ENCODE results near the gene JMJD6.

The JMJD6 gene

GRCh38 chr17:76676629-76677028 is 49.8 kb downstream of the JMJD6 start:
- no peak for DNase-seq

GRCh38 chr17:76675648-76676047 is 50.8 kb downstream of the JMJD6 start:
- no peak for DNase-seq

- DNase-seq: no peak
Observed at GRCh38 chr17:76674600-76674999, 51.8 kb downstream of the JMJD6 start.

- no peak for DNase-seq
Observed at GRCh38 chr17:76673729-76674128, 52.7 kb downstream of the JMJD6 start.

GRCh38 chr17:76672892-76673291 is 53.5 kb downstream of the JMJD6 start:
- no peak for DNase-seq

GRCh38 chr17:76672270-76672851 is 54.0 kb downstream of the JMJD6 start:
- no peak for DNase-seq

GRCh38 chr17:76671912-76672262 is 54.5 kb downstream of the JMJD6 start:
- DNase-seq: no peak

GRCh38 chr17:76671123-76671911 is 55.1 kb downstream of the JMJD6 start:
- DNase-seq: peak; percentile 100

GRCh38 chr17:76670718-76671122 is 55.7 kb downstream of the JMJD6 start:
- no peak for DNase-seq

- DNase-seq: no peak
Observed at GRCh38 chr17:76670020-76670717, 56.2 kb downstream of the JMJD6 start.

Measured in stimulated activated CD4-positive, alpha-beta T cell treated with anti-CD3 and anti-CD28 coated beads, Interleukin-15, amount 100 ng/mL, for 24 hours (primary cell).